WTC11 (cell line): ENCODE data around the gene MCRS1. TPM values are rescaled to one million over a fixed set of nuclear protein-coding genes. Genes with fewer than 3 reads are reported as not detected.

Experiments used
- ATAC-seq: fragments of 200-7000 bp; cut with Tn5 transposase; 2 replicates; pipeline ENCODE4 v1.10.0; 2021; ENCODE audit warnings: mild to moderate bottlenecking, moderate library complexity
- CTCF ChIA-PET: fragments of 300-600 bp; sonication (Branson Sonifier 250); formaldehyde crosslinking; loops from one replicate; lab custom pipeline; 2021; ENCODE audit warnings: antibody characterized with exemption; lab: Charles Lee
- POLR2A ChIA-PET: fragments of 350-600 bp; sonication (Branson Sonifier 250); formaldehyde crosslinking; loops from one replicate; lab custom pipeline; 2021; ENCODE audit warnings: antibody characterized with exemption; lab: Charles Lee
- DNase-seq: peaks from one replicate; pipeline ENCODE4 v3.0.0; 2021; ENCODE audit warnings: low spot score
- H3K27ac Mint-ChIP-seq: 2 replicates; pipeline ENCODE4 v1.8.0; 2021; ENCODE audit warnings: mixed read lengths
- H3K27me3 Mint-ChIP-seq: 2 replicates; pipeline ENCODE4 v1.8.0; 2021; ENCODE audit warnings: low read depth, mild to moderate bottlenecking, moderate library complexity, mixed read lengths
- H3K36me3 Mint-ChIP-seq: 2 replicates; pipeline ENCODE4 v1.8.0; 2021; ENCODE audit warnings: mixed read lengths
- H3K4me1 Mint-ChIP-seq: 2 replicates; pipeline ENCODE4 v1.8.0; 2022; ENCODE audit warnings: mixed read lengths
- H3K4me3 Mint-ChIP-seq: 2 replicates; pipeline ENCODE4 v1.8.0; 2021; ENCODE audit warnings: mild to moderate bottlenecking, moderate library complexity, mixed read lengths
- H3K9me3 Mint-ChIP-seq: 2 replicates; pipeline ENCODE4 v1.8.0; 2021; ENCODE audit warnings: mixed read lengths
- ATF6 ChIP-seq: sonication (generic); formaldehyde crosslinking; IDR thresholded peaks from 2 replicates; pipeline ENCODE4 v1.8.1; 2023; ENCODE audit warnings: mild to moderate bottlenecking, missing genetic modification reagents
- EMX1 ChIP-seq: fragments of 250-450 bp; sonication (Bioruptor Pico); IDR thresholded peaks from 2 replicates; pipeline ENCODE4 v1.8.0; 2021; ENCODE audit warnings: mild to moderate bottlenecking
- GRHL2 ChIP-seq: fragments of 250-450 bp; sonication (Bioruptor Pico); IDR thresholded peaks from 2 replicates; pipeline ENCODE4 v1.8.0; 2022; ENCODE audit warnings: mild to moderate bottlenecking, moderate library complexity; ENCODE audit not compliant: insufficient replicate concordance, severe bottlenecking
- IRF1 ChIP-seq: sonication (generic); formaldehyde crosslinking; IDR thresholded peaks from 2 replicates; pipeline ENCODE4 v1.8.0; 2023; ENCODE audit warnings: missing genetic modification reagents
- JUN ChIP-seq: sonication (generic); formaldehyde crosslinking; IDR thresholded peaks from 2 replicates; pipeline ENCODE4 v1.8.0; 2023; ENCODE audit warnings: mild to moderate bottlenecking, missing genetic modification reagents
- MXD4 ChIP-seq: fragments of 250-450 bp; sonication (Bioruptor Pico); IDR thresholded peaks from 2 replicates; pipeline ENCODE4 v1.8.0; 2021; ENCODE audit warnings: mild to moderate bottlenecking, moderate library complexity, borderline replicate concordance
- NR1H2 ChIP-seq: sonication (generic); formaldehyde crosslinking; IDR thresholded peaks from 2 replicates; pipeline ENCODE4 v1.9.0; 2021; ENCODE audit warnings: mild to moderate bottlenecking, moderate library complexity, missing genetic modification reagents
- NR3C1 ChIP-seq: sonication (generic); formaldehyde crosslinking; conservative IDR thresholded peaks from 2 replicates; pipeline ENCODE4 v1.8.1; 2023; ENCODE audit warnings: low read depth, mild to moderate bottlenecking, missing genetic modification reagents
- PRDM15 ChIP-seq: sonication (generic); formaldehyde crosslinking; IDR thresholded peaks from 2 replicates; pipeline ENCODE4 v1.8.0; 2022; ENCODE audit warnings: missing genetic modification reagents
- TCF7 ChIP-seq: sonication (generic); formaldehyde crosslinking; IDR thresholded peaks from 2 replicates; pipeline ENCODE4 v1.8.0; 2022; ENCODE audit warnings: mild to moderate bottlenecking, low read depth, missing genetic modification reagents, moderate library complexity
- TEAD1 ChIP-seq: sonication (generic); formaldehyde crosslinking; IDR thresholded peaks from 2 replicates; pipeline ENCODE4 v1.8.0; 2022; ENCODE audit warnings: mild to moderate bottlenecking, missing genetic modification reagents
- ZNF263 ChIP-seq: sonication (generic); formaldehyde crosslinking; IDR thresholded peaks from 2 replicates; pipeline ENCODE4 v1.8.1; 2022; ENCODE audit warnings: low read depth, mild to moderate bottlenecking, moderate library complexity, missing genetic modification reagents
- ZNF317 ChIP-seq: sonication (generic); formaldehyde crosslinking; IDR thresholded peaks from 2 replicates; pipeline ENCODE4 v1.8.1; 2023; ENCODE audit warnings: low read depth, mild to moderate bottlenecking, moderate library complexity, missing genetic modification reagents, borderline replicate concordance
- ZNF425 ChIP-seq: fragments of 250-450 bp; sonication (Bioruptor Pico); conservative IDR thresholded peaks from 2 replicates; pipeline ENCODE4 v1.9.0; 2021; ENCODE audit warnings: mild to moderate bottlenecking
- total RNA-seq: library from RNA; stranded (reverse); gene quantifications from 3 replicates; pipeline ENCODE4 v1.2.3, GENCODE V29; 2021
- TF ChIP-seq, protein P1 (sequence below): fragments of 250-450 bp; sonication (Bioruptor Pico); IDR thresholded peaks from 2 replicates; pipeline ENCODE4 v1.9.0; 2021; ENCODE audit warnings: mild to moderate bottlenecking, borderline replicate concordance

The MCRS1 gene
- total RNA-seq, 1 experiment from 2014 or later, result 105 TPM

- TF ChIP-seq ZNF425 (CRISPR knock-in tag) (no peak), ZNF263 (no peak), ATF6 (CRISPR knock-in tag) (no peak)
- TF ChIP-seq, all 79 proteins: peak for 0
These were observed 14.3 kb downstream of the MCRS1 start (continued) for GRCh38 chr12:49553512-49554088.

DNA sequence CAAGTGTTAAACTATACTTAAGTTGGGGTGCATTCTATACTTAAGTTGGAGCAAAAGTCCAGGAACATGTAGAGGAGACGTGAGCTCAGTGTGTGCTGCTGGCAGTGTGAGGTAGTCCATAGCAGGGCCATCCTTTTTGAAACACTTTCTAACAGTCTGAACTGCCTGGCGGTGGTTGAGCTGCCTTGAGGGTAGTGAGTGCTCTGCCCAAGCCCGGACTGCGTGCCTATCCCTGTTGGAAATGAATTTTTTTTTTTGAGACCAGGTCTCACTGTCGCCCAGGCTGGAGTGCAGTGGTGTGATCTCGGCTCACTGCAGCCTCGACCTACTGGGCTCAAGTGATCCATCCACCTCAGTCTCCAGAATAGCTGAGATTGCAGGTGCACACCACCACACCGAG is 15.0 kb downstream of the MCRS1 start:
- Mint-ChIP-seq H3K27ac (no peak overlapping the region), H3K4me1 (peaks cover 3% of the 10 kb centered on the region; the same call in 1 of the 2 replicates), H3K4me3 (no peak overlapping the region), H3K9me3 (no peaks in the 10 kb centered on the region), H3K27me3 (peaks cover 40% of the 10 kb centered on the region), H3K36me3 (no peaks in the 10 kb centered on the region)
- DNase-seq (no peak), ATAC-seq (no peak)
- POLR2A ChIA-PET, result interaction anchor here (1.3 kb wide), 1 partner anchor 28 kb away, joined by 4 read pairs; no protein-coding TSS in a partner anchor
- TF ChIP-seq PRDM15 (CRISPR knock-in tag), result no peak
- no peak for TF ChIP-seq NR3C1 (CRISPR knock-in tag)
- TF ChIP-seq EMX1, result no peak
- no peak for TF ChIP-seq MXD4 (CRISPR knock-in tag)
- no peak for TF ChIP-seq TEAD1 (CRISPR knock-in tag)
- no peak for TF ChIP-seq JUN
- CTCF ChIA-PET, result interaction anchor here (0.6 to 7.8 kb wide), 28 partner anchors 9 to 807 kb away, joined by 3 to 99 read pairs (median 8); partner anchors contain the start of genes DNAJC22, KCNH3, PRPF40B and PRPH

GRCh38 chr12:49552425-49552824 is 15.5 kb downstream of the MCRS1 start:
- Mint-ChIP-seq H3K36me3 (no peaks in the 10 kb centered on the region), H3K4me1 (peaks cover 3% of the 10 kb centered on the region; the same call in 1 of the 2 replicates)
- no peak for TF ChIP-seq IRF1
- TF ChIP-seq GRHL2, result no peak
- TF ChIP-seq, protein P1, sequence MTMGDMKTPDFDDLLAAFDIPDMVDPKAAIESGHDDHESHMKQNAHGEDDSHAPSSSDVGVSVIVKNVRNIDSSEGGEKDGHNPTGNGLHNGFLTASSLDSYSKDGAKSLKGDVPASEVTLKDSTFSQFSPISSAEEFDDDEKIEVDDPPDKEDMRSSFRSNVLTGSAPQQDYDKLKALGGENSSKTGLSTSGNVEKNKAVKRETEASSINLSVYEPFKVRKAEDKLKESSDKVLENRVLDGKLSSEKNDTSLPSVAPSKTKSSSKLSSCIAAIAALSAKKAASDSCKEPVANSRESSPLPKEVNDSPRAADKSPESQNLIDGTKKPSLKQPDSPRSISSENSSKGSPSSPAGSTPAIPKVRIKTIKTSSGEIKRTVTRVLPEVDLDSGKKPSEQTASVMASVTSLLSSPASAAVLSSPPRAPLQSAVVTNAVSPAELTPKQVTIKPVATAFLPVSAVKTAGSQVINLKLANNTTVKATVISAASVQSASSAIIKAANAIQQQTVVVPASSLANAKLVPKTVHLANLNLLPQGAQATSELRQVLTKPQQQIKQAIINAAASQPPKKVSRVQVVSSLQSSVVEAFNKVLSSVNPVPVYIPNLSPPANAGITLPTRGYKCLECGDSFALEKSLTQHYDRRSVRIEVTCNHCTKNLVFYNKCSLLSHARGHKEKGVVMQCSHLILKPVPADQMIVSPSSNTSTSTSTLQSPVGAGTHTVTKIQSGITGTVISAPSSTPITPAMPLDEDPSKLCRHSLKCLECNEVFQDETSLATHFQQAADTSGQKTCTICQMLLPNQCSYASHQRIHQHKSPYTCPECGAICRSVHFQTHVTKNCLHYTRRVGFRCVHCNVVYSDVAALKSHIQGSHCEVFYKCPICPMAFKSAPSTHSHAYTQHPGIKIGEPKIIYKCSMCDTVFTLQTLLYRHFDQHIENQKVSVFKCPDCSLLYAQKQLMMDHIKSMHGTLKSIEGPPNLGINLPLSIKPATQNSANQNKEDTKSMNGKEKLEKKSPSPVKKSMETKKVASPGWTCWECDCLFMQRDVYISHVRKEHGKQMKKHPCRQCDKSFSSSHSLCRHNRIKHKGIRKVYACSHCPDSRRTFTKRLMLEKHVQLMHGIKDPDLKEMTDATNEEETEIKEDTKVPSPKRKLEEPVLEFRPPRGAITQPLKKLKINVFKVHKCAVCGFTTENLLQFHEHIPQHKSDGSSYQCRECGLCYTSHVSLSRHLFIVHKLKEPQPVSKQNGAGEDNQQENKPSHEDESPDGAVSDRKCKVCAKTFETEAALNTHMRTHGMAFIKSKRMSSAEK (CRISPR knock-in tag), result no peak
- no peak for TF ChIP-seq TCF7
- no peak for TF ChIP-seq PRDM15 (CRISPR knock-in tag)
- no peak for TF ChIP-seq NR1H2 (CRISPR knock-in tag)
- no peak for TF ChIP-seq ZNF317

More at GRCh38 chr12:49552425-49552824, 15.5 kb downstream of the MCRS1 start:
- H3K4me3 Mint-ChIP-seq, result no peak overlapping the region
- H3K9me3 Mint-ChIP-seq, result no peaks in the 10 kb centered on the region
- ChIA-PET POLR2A (no interaction called here), CTCF (interaction anchor here (1.1 to 7.8 kb wide), 20 partner anchors 9 to 257 kb away, joined by 4 to 99 read pairs (median 11); partner anchors contain the start of genes DNAJC22, KCNH3, PRPF40B and PRPH)
- H3K27me3 Mint-ChIP-seq, result peaks cover 44% of the 10 kb centered on the region
- no peak for ATAC-seq
- no peak for DNase-seq
- H3K27ac Mint-ChIP-seq, result no peak overlapping the region
